HTR-8/SVneo (cell line): ENCODE data around the gene AGO1.

Experiments used
- DNase-seq: peaks from one replicate; pipeline ENCODE4 v3.0.0; 2011; ENCODE audit warnings: low spot score, mixed read lengths; ENCODE audit not compliant: insufficient read length
- FAIRE-seq: peaks from 2 replicates; lab custom pipeline; 2011; peaks lifted over from hg19 to GRCh38; lab: Jason Lieb, UNC

Gene AGO1

DNA sequence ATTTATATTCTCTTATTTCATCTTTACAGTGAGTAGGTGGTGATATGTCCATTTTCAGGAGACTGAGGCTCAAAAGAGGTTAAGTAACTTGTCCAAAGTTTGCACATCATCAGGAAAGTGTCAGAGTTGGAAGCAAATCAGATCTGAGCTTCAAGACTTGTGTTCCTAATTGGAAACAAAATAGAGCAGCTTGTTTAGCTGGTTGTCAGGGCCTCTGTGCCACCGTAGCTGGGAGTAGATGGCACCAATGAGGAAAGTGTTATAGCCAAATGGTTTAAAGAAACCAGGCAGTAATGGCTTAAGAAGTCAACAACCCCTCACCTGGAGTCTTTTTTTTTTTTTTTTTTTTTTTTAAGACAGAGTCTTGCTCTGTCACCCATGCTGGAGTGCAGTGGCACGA lies 19.7 kb downstream of the AGO1 start:
- FAIRE-seq, result no peak
- DNase-seq, result no peak

DNA sequence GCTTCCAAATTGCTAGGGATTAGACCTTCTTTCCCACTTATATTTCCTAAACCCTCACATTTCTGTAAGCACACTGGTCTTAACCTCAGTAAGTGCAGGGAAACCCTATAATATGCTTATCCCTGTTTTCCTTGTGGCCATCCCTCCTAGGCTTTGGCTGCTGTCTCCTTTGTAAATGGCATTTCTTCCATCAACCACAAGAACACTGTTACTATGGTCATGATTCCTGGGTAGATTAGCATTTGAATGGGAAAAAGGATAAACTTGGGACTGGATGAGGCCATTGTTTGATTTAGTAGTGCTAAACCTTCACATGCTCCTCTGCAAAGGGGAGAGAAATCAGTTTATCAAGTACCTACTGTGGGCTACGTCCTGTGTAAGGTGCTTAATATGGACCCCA lies 31.7 kb downstream of the AGO1 start:
- no peak for DNase-seq
- FAIRE-seq, result no peak

DNA sequence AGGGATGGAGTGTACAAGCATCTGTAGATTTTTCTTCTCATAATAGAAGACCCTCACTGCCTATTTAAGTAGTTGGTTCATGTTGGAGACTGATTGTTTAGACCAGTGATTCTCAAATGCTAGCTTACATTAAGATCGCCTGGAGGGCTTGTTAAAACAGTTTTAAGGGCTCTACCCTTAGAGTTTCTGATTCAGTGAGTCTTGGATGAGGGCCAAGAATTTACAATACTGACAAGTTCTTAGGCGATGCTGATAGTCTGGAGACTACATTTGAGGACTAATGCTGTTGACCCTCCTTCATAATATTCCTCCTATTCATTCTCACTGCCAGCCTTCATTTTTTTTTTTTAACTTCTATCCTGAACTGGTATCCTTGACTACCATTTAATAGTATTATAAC lies 32.7 kb downstream of the AGO1 start:
- DNase-seq (no peak), FAIRE-seq (no peak)

DNA sequence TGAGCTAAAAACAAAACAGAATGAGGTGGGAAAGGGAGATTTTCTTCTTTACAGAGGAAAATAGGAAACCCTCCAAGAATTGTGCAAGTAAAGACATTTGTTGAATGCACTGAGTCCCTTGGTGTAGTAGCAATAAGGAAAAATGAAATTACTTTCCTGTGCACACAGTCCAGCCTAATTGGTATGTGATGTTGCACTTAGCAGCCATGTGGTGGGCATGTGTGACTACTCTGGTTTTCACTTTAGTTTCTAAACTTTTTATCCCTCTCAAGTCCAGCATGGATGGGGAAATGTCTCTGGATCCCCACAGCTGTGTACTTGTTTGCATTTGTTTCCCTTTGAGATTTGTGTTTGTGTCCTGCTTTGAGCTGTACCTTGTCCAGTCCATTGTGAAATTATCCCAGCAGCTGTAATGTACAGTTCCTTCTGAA lies 40.8 kb downstream of the AGO1 start:
- no peak for FAIRE-seq
- no peak for DNase-seq

DNA sequence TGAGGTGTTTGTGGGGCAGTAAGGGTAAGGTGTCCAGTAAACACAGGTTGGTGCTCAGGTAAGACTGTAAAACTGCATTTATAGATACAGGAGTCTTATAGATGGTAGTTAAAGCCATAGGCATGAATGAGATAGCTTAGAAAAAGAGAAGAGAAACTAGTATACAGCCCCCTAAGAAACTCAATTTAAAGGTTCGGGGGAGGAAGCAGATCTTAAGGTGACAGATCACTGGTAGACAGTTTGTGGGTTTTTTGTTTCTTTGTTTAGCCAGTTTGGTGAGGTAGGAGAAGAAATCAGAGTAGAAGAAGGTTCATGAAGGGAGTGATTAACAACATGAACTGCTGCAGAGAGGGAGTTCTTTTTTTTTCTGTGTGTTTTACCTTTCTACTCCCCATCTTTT lies 41.8 kb downstream of the AGO1 start:
- FAIRE-seq (no peak), DNase-seq (no peak)

DNA sequence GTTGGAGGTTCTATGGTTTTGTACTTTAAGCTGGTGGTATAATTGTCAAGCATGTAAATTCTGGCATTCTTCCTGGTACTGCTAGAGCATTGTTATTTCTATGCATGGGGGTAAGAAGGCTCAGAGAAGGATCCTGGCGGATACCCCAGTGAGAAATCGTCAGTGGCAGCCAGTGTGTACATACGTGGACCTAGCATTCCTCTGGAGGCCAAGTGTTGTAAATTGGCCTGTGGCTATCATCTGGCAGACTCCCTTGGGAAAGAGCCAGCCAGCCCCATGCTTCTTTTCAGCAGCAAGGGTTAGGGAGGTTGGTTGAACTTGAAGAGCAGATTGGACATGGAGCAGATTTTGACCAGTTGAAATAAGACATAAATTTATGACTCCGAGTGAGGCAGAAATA lies 42.7 kb downstream of the AGO1 start:
- no peak for DNase-seq

DNA sequence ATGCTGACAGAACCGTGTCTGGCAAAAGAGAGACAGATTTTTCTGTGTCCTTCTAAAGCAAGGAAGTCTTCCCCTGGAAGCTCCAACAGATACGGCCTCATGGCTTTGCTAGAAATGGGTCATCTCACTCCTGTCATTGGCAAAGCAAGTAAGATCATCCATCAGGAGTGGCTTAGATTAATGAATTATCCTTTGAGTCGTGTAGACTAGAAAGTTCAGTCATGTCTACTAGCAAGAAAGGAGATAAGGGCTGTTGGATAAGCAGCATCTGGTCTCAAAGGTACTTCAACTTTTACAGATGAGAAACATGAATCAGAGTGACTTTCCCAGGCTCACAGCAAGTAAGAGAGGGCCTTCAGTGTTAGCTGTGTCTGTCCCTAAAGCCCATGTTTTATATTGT lies 44.5 kb downstream of the AGO1 start:
- no peak for FAIRE-seq

More for the DNA sequence above, 42.7 kb downstream of the AGO1 start:
- FAIRE-seq, result no peak

DNA sequence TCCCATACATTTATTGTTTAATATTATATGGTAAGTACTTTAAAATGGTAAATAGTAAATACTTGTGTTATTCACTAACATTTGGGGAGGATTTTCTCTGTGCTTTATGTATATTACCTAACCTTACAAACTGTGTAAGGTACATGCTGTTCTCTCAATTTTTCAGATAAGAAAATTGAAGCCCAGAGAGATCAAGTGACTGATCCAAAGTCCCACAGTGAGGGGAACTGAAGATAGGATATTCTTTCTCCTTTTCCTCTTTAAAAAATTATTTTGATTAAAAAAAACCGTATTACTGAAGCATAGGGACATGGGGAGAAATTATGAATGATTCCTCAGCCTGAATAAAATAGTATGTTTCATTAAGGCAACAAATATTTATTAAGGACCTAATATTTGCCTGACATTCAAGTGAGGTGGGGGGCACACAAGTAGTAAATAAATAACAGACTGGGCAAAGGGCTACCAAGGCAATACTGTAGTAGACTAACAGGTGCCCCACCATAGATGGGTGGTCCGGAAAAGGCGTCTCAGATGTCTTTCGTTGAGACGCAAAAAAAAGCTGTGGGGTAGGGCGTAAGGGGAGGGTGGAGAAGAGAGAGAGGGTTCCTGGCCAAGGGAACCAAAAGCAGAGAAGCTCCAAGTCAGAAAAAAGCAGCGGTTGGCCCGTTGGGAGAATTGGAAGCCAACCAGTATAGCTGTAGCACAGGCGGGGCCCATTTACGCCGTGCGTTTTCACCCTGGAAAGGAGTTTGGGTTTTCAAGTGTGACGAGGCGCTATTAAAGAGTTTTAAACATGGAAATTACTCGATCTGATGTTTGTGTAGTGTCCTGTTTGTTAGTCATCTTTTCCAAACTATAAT lies 47.0 kb downstream of the AGO1 start:
- FAIRE-seq, result no peak

More for the DNA sequence above, 44.5 kb downstream of the AGO1 start:
- DNase-seq, result no peak

DNA sequence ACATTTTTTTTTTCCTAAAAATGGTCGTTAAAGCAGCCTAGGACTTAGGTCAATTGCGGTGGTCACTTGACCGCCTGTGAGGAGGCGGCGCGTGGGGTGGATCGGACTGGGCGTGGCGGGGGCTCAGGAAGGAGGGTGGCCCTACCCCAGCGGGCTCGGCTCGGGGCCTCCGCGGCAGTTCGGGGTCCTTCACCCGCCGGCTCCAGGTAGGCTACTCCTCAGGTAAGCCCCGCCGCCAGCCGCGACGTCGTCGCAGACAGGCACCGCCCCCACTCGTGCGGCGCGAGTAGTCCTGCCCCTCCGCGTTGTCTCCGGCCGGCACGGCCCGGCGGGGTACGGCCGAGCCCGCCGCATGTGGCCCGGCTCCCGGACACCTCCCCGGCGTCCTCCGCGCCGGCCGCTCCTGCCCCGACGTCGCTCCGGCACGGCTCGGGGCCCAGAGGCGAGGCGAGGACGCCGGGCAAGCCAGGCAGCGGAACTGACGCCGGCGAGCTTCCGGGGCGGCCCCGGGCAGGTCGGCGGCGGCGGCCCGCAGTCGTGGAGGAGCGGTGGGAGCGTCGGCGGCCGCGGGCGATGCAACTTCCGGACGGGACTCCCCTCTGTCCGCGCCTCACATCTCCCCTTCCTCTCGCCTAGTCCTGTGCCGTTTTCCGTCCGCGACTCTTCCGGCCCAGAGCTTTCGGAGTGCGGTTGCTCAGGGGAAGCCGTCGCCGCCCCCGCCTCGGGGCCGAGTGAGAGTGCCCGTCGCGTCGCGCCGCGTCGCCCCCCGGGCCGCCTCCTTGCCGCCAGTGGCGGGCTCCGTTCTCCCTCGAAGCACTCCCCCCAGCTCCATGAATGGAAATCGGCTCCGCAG lies 47.8 kb downstream of the AGO1 start, which contains the start of gene AGO3:
AGO3 (plus strand) TSS at position 513 of the 853 bp plus-strand sequence; CDS start at position 835, 322 bp downstream.
- FAIRE-seq (no peak), DNase-seq (peak; percentile 71)

More for the DNA sequence above, 47.0 kb downstream of the AGO1 start:
- DNase-seq, result peak; percentile 15

DNA sequence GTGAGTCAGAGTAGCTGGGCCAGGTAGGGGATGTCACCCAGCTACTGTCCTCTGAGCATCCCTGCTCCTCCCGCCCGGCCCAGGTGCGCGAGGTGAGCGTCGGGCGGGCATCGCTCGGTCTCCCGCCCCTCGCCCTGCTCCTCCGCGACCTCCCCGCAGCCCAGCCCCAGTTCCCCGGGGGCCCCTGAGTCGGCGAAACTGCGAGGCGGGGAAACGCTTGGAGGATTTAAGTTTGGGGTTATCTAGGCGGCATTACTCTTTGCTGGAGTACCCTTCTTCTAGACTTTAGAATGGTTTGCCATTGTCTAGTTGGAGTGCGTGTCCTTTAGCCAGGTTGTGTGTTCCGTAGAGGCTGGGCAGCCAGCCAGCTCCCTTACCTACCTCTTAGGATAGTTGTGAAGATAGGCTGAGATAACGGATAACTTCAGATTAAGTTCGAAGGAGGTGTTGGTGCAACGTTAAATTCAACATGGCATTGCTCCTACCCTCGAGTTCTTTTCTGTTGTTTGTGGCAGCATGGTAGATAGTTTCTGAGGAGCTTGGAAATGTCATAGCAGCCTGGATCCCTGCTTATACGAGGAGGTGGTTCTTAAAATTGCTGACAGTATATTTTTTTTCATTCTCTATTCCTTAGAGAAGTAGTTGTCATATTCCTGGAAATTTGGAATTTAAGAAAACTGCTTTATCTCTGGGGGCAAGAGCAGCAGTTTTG lies 48.6 kb downstream of the AGO1 start:
- no peak for FAIRE-seq
- no peak for DNase-seq

DNA sequence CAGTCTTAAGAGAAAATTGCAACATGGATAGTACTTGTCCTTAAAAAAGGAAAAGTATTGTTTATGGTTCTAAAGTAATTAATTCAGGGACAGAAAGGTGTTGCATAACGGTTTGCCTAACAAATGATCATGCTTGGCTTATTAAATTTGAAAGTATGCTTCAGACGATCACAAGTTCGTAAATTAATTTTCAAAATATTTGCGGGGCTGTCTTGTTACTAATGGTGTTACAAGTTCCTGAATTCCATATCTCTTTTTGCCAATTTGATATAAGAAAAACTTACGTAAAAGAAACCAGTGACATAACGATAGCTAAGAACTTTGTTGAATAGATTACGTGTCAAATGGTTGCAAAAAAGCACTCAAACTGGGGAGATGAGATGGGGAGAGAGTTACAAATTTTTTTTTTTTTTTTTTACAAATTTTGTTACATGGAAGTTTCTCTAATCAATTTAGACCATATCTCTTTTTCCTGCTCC lies 49.2 kb downstream of the AGO1 start:
- no peak for FAIRE-seq
- DNase-seq, result no peak

DNA sequence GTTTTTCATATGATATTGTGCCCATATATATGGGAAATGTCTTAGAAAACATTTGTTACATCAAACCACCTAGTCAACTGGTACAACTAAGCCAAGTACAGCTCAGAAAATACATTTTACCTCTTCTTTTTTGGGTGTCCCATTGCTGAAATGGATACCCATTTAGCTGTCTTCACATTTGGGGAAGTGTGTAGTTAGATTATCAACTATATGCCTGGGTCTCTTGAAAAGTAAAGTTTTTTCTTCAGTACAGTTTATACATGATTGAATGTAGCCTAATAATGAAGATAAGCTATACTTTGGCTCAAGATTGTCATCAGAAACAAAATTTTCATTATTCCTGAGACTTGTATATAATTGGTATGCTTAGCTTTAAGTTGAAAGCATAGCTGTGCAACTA lies 49.9 kb downstream of the AGO1 start:
- no peak for DNase-seq
- FAIRE-seq, result no peak

DNA sequence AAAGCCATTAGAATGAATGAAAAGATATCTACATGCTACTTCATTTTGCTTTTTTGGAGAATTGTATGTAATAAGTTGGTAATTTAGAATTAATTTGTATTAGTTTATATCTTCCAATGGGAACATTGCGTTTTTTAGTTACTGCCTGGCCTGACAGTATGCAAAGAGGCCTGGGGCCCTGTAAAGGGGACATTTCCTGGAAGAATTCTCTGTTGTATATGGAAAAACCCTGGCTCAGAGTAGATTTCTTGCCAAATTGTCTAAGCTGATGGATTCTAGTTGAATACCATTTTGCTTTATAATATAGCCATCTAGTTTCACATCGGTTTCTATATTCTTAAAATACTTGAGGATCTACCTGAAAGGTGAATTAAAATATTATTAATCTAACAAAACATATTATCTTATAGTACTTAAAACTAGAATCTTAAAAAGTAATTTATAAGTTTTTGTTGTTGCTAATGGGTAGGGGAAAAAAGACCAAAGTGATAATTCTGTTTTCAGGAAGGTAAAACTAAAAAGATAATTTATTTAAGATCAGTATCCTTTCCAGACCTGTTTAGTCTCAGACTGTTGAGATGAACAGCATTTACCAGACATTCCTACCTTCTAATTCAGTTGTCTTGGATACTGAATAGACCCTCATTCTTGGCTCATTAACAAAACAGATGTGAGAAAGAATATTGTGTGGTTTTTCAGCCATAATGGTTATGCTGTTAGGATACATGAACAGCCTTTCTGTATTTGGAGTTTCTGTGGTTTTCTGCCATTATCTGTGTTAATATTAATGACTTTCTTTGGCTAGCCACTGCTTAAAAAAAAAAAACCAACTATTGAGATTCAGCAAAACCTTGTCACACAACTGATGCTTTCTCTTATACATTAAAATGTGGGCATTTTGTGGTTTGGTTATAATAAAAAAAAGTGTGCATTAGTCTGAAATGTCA lies 52.7 kb downstream of the AGO1 start:
- DNase-seq (no peak), FAIRE-seq (no peak)

DNA sequence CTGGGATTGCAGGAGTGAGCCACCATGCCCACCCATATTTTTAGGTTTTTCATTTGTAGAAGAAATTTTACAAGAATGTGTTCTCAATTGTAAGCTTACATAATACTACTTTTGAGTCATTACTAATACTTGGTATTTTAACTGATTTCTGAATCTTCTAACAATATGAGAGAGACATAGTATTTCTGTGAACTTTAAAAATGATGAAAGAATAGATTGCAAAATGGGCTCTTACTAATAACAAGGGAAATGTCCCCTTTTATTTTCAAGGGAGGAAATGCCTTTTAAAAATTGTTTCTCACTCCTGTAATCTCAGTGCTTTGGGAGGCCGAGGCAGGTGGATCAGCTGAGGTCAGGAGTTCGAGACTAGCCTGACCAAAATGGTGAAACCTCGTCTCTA lies 53.8 kb downstream of the AGO1 start:
- no peak for DNase-seq
- FAIRE-seq, result no peak

DNA sequence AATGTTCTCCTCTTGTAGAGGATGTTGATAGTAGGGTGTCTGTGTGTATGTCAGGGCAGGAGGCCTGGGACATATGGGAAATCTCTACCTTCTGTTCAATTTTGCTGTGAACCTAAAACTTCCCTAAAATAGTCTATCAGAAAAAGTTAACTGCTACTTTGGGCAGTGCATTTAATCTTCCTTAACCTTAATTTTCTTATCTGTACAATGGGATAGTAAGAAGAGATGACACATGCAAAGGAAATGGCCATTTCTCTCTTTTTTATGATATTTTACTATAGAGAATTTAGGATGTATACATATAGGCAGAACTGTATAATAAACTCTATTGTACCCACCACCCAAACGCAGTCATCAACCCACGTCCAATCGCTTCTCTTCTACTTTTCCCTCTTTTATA lies 56.5 kb downstream of the AGO1 start:
- DNase-seq (no peak), FAIRE-seq (no peak)

DNA sequence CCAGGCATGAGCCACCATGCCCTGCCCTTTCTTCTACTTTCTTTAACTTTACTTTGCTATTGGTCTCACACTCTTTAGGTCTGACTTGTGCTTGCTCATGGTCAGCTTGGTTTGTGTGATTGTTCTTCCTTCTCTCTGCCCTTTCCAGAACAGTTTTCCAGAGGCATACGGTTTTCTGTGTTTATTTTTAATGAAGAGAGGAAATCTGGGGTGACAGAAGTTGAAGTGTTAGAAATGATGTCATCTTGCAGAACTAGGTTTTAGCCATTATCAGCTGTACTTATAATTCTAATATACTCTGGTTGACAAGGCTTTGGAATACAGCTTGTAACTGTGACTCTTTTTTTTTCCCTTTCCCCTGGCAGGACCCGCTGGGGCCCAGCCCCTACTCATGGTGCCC lies 62.3 kb downstream of the AGO1 start:
- FAIRE-seq, result no peak
- DNase-seq, result no peak

DNA sequence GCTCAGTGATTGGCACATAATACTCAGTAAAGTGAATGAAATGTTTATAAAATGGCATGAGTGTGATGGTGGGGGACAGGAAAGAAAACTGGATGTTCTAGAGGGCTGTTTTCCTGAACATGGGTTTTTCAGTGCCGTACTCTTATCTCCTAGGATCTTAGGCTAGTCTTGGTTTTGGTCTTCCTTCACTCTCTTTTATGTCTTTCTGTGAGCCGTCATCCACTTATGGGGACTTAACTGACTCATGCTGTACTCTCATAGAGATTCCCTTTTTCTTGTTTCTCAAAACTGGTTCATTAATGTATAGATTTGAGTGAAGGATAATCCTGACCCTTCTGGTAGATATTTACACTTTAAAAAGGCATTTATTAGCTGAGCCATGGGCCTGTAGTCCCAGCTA lies 64.5 kb downstream of the AGO1 start:
- FAIRE-seq, result no peak

DNA sequence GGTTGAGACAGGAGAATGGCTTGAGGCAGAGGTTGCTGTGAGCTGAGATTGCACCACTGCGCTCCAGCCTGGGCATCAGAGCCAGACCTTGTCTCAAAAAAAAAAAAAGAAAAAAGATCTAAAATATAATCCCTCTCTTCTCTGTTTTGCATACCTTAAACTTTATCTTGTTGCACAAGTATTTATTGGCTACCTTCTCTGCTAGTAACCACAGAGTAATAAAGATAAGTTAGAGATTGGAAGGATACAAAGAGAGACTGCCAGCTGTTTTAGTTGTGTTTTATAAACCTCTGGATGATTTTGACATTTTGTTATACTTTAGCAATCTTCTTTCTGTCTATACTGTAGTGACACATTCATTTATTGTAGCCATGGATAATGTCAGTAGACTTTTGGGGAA lies 75.5 kb downstream of the AGO1 start:
- no peak for DNase-seq
- no peak for FAIRE-seq

More for the DNA sequence above, 64.5 kb downstream of the AGO1 start:
- no peak for DNase-seq

DNA sequence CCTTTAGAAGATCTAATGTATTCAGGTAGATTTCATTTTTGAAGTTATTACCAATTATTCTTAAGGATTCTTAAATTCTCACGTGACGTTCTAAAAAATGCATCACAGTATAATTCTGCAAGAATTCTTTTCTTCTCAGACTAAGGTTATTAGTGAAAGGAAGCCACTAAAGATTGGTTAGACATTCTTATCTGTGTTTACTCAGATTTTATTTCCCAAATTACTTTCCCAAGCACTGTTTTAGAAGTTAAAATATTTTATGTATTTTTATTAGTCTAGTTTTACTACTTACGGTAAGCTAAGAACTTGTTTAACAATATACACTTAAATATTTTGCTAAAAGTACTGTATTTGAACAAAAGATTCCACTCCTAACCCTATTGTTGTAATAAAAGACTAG lies 76.3 kb downstream of the AGO1 start:
- FAIRE-seq, result no peak

More for the DNA sequence above, 76.3 kb downstream of the AGO1 start:
- DNase-seq, result no peak
